Measurements from ENCODE around the gene MRPL37.

DNA sequence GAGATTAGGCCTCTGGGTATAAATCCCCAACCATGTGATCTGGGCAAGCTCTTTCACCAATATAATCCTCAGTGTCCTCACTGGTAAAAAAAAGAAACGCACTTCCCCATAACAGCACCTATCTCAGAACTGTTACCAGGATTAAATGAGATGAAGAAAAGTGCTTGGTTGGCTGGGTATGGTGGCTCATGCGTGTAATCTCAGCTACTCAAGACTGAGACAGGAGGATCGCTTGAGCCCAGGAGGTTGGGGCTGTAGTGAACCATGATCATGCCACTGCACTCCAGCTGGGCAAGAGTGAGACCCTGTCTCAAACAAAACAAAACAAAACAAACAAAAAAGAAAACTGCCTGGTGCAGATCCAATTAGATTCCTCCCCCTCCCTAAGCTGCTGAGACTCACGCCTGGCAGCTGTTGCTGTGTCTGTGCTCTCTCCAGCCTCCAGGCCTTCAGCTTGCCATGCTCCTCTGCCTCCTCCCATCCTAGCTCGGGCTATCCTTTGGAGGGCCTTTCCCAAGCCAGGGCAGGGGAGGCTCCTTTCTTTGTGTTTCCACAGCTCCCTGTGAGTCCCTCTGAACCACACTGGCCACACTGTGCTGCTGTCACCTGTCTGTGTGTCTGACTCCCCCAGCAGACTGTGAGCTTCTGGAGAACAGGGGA, 19.1 kb upstream of the MRPL37 start:
- TF ChIP-seq, protein P1, sequence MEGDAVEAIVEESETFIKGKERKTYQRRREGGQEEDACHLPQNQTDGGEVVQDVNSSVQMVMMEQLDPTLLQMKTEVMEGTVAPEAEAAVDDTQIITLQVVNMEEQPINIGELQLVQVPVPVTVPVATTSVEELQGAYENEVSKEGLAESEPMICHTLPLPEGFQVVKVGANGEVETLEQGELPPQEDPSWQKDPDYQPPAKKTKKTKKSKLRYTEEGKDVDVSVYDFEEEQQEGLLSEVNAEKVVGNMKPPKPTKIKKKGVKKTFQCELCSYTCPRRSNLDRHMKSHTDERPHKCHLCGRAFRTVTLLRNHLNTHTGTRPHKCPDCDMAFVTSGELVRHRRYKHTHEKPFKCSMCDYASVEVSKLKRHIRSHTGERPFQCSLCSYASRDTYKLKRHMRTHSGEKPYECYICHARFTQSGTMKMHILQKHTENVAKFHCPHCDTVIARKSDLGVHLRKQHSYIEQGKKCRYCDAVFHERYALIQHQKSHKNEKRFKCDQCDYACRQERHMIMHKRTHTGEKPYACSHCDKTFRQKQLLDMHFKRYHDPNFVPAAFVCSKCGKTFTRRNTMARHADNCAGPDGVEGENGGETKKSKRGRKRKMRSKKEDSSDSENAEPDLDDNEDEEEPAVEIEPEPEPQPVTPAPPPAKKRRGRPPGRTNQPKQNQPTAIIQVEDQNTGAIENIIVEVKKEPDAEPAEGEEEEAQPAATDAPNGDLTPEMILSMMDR (IDR thresholded peaks at IDR 0.05), result no peak
- TF ChIP-seq ZFX (IDR thresholded peaks at IDR 0.05; ENCODE audit: borderline replicate concordance), result no peak

Measured in 22Rv1 (cell line).